HFF-Myc (cell line): ENCODE data around the gene BLM.
"Not testable (repeated sequence)": the region's sequence is repeated elsewhere in the genome, so short reads cannot be mapped to it uniquely, and the experiment has no call there.

ENCODE experiments used
- DNase-seq: peaks from one replicate; pipeline ENCODE4 v3.0.0-alpha.2; 2011; ENCODE audit warnings: low read depth; ENCODE audit errors: extremely low read depth
- H3K4me3 ChIP-seq: replicated peaks from 2 replicates; pipeline ENCODE4 v1.5.1; 2011; ENCODE audit warnings: low read depth, mild to moderate bottlenecking, control low read depth, low read length
- TF ChIP-seq, protein P1 (sequence below): IDR thresholded peaks from 2 replicates; pipeline ENCODE4 v1.5.1; 2012; ENCODE audit warnings: mild to moderate bottlenecking, low read depth, low read length, control low read depth; ENCODE audit errors: missing control alignments

The BLM gene

DNA sequence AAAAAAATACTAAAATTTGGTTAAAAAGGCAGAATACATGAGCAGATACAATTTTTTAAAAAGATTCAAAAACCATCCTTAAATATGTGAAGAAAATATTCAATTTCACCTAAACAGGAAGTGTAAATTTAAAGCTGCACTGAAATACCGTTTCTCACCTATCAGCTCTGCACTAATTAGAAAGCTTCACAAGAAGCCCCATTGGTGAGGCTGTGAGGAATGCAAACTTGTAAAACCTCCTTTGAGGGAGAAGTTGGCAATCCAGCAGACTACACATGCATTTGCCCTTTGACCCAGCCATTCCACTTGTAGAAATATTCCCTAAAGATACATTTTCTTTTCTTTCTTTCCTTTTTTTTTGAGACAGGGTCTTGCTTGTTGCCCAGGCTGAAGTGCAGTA lies 18.8 kb downstream of the BLM start:
- no peak for DNase-seq
- TF ChIP-seq, protein P1, sequence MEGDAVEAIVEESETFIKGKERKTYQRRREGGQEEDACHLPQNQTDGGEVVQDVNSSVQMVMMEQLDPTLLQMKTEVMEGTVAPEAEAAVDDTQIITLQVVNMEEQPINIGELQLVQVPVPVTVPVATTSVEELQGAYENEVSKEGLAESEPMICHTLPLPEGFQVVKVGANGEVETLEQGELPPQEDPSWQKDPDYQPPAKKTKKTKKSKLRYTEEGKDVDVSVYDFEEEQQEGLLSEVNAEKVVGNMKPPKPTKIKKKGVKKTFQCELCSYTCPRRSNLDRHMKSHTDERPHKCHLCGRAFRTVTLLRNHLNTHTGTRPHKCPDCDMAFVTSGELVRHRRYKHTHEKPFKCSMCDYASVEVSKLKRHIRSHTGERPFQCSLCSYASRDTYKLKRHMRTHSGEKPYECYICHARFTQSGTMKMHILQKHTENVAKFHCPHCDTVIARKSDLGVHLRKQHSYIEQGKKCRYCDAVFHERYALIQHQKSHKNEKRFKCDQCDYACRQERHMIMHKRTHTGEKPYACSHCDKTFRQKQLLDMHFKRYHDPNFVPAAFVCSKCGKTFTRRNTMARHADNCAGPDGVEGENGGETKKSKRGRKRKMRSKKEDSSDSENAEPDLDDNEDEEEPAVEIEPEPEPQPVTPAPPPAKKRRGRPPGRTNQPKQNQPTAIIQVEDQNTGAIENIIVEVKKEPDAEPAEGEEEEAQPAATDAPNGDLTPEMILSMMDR, result no peak
- H3K4me3 ChIP-seq, result no peak overlapping the region

DNA sequence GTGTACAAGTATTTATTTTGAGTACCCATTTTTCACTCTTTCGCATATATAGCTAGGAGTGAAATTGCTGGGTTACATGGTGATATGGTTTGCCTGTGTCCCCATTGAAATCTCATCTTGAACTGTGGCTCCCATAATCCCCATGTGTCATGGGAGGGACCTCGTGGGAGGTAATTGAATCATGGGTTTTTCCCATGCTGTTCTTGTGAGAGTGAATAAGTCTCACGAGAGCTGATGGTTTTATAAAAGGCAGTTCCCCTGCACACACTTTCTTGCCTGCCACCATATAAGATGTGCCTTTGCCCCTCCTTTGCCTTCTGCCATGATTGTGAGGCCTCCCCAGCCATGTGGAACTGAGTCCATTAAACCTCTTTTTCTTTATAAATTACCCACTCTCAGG lies 23.4 kb downstream of the BLM start:
- H3K4me3 ChIP-seq, DNase-seq: not testable (repeated sequence)

DNA sequence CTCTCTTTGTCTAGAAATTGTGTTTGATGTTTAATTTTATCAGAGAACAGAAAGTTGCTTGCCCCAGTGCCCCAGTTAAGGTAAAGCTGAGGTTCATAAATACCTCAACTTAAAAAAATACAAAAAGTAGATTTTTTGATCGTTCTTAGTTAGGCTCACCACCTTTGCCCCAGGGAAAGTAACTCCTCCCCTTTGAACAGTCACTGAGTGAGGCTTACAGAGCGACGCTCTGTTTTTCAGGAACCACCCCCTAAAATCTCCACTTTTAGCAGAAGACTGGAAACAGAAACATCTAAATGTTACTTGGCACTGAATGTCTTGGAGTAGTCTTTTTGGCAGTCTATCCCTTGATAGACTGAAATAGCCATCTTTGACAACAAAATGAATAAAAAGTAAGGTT lies 24.9 kb downstream of the BLM start:
- H3K4me3 ChIP-seq, result no peak overlapping the region
- TF ChIP-seq, protein P1, result no peak
- DNase-seq, result no peak

DNA sequence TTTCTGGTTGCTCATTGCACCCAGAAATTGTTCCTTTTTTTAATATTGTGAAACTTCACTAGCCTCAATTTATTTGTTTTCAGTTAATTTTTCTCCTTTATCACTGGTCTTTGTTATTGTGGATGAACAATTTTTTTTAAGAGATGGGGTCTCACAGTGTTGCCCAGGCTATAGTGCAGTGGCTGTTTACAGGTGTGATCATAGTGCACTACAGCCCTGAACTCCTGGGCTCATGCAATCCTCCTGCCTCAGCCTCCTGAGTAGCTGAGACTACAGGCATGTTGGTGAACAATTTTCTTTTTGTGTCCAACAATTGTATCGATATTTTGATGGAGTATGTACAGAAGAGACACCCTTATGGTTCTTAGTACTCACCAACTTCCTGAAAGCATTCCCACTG lies 26.3 kb downstream of the BLM start:
- DNase-seq, result no peak
- H3K4me3 ChIP-seq, result no peak overlapping the region
- TF ChIP-seq, protein P1, result no peak

DNA sequence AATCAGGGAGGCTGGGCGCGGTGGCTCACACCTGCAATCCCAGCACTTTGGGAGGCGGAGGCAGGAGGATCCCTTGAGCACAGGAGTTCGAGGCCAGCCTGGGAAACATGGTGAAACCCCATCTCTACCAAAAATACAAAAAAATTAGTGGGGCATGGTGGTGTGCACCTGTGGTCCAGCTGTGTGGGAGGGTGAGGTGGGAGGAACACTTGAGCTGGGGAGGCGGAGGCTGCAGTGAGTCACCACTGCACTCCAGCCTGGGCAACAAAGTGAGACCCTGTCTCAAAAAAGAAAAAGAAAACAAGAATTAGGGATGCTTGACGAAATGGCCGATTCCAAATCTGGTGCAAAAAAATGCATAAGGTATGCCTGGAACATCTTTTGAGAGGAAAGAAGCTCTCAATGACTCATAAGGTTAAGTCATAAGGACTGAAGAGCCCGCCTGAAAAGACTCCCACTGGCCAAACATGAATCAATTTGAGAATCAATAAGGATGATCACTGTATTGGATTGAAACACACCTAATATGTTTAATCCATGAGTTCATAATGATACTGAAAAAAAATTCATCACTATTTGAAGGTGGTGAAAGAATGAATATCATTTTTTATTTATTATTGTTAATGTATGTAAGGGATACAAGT lies 27.7 kb downstream of the BLM start:
- TF ChIP-seq, protein P1, result no peak
- no peak for DNase-seq
- H3K4me3 ChIP-seq, result no peak overlapping the region

DNA sequence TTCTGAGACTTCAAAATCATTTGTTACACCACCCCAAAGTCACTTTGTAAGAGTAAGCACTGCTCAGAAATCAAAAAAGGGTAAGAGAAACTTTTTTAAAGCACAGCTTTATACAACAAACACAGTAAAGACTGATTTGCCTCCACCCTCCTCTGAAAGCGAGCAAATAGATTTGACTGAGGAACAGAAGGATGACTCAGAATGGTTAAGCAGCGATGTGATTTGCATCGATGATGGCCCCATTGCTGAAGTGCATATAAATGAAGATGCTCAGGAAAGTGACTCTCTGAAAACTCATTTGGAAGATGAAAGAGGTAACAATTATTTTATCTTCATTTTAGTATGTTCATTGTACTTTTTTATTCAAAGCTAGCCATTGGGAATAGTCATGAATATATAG lies 32.6 kb downstream of the BLM start:
- TF ChIP-seq, protein P1, result no peak
- DNase-seq, result no peak
- H3K4me3 ChIP-seq, result no peak overlapping the region

DNA sequence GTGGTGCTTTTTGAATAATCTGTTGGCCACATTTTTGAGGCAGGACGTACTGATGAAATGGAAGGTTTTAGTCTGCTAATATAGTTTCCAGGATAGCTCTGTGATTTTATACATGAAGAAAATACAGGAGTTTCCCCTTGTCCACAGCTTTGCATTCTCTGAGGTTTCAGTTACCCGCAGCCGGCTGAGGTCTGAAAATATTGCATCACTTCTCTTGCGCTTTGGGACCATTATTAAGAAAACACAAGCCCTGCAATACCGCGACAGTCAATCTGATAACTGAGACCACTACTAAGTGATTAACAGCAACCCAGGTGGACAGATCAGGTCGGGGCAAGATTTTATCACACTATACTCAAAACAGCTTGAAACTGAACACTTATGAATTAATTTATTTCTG lies 33.0 kb downstream of the BLM start:
- no peak overlapping the region for H3K4me3 ChIP-seq
- TF ChIP-seq, protein P1, result no peak
- DNase-seq, result no peak
